H9 (cell line): ENCODE data around the gene PARD3. TPM values are rescaled to one million over a fixed set of nuclear protein-coding genes. Genes with fewer than 3 reads are reported as not detected.

Experiments
- DNase-seq: peaks from one replicate; pipeline ENCODE4 v3.0.0-alpha.2; 2017
- H2AFZ ChIP-seq: one replicate; pipeline ENCODE4 v1.6.1; 2013; ENCODE audit warnings: mild to moderate bottlenecking, low read length, control low read depth, moderate library complexity
- H2AK5ac ChIP-seq: 2 replicates; pipeline ENCODE4 v1.6.1; 2013; ENCODE audit warnings: low read length, control low read depth, mixed read lengths; ENCODE audit not compliant: insufficient read length
- H2BK120ac ChIP-seq: one replicate; pipeline ENCODE4 v1.6.1; 2013; ENCODE audit warnings: low read depth, mild to moderate bottlenecking, low read length, control low read depth, inconsistent platforms; ENCODE audit not compliant: poor library complexity, severe bottlenecking
- H2BK12ac ChIP-seq: 2 replicates; pipeline ENCODE4 v1.6.1; 2013; ENCODE audit warnings: low read length, control low read depth, mixed read lengths, low read depth; ENCODE audit not compliant: insufficient read length
- H2BK15ac ChIP-seq: 2 replicates; pipeline ENCODE4 v1.6.1; 2013; ENCODE audit warnings: low read depth, low read length, control low read depth
- H2BK20ac ChIP-seq: one replicate; pipeline ENCODE4 v1.6.1; 2013; ENCODE audit warnings: low read depth, mild to moderate bottlenecking, low read length, control low read depth, inconsistent platforms; ENCODE audit not compliant: poor library complexity, severe bottlenecking
- H2BK5ac ChIP-seq: 2 replicates; pipeline ENCODE4 v1.6.1; 2013; ENCODE audit warnings: low read length, control low read depth, mixed read lengths; ENCODE audit not compliant: insufficient read length
- H3K14ac ChIP-seq: 2 replicates; pipeline ENCODE4 v1.6.1; 2013; ENCODE audit warnings: low read length, control low read depth; ENCODE audit not compliant: insufficient read depth
- H3K18ac ChIP-seq: 2 replicates; pipeline ENCODE4 v1.6.1; 2013; ENCODE audit warnings: low read depth, mild to moderate bottlenecking, mixed read lengths, low read length, control low read depth; ENCODE audit not compliant: insufficient read length
- H3K23ac ChIP-seq: 2 replicates; pipeline ENCODE4 v1.6.1; 2013; ENCODE audit warnings: low read length, control low read depth, mixed read lengths, low read depth; ENCODE audit not compliant: insufficient read length
- H3K23me2 ChIP-seq: 2 replicates; pipeline ENCODE4 v1.6.1; 2013; ENCODE audit warnings: low read depth, mild to moderate bottlenecking, mixed read lengths, low read length, control low read depth; ENCODE audit not compliant: insufficient read length, poor library complexity, severe bottlenecking
- H3K27ac ChIP-seq: 2 replicates; pipeline ENCODE4 v1.5.1; 2013; ENCODE audit warnings: low read length, control low read depth, mixed read lengths, low read depth; ENCODE audit not compliant: insufficient read length
- H3K27me3 ChIP-seq: 2 replicates; pipeline ENCODE4 v1.6.1; 2013; ENCODE audit warnings: low read length, control low read depth, inconsistent platforms; ENCODE audit not compliant: insufficient read depth
- H3K4ac ChIP-seq: 2 replicates; pipeline ENCODE4 v1.6.1; 2013; ENCODE audit warnings: low read depth, mild to moderate bottlenecking, control low read depth, inconsistent platforms, low read length, moderate library complexity
- H3K4me1 ChIP-seq: 2 replicates; pipeline ENCODE4 v1.6.1; 2013; ENCODE audit warnings: low read length, control low read depth, inconsistent platforms; ENCODE audit not compliant: insufficient read depth
- H3K4me2 ChIP-seq: 2 replicates; pipeline ENCODE4 v1.6.1; 2013; ENCODE audit warnings: low read length, control low read depth, mixed read lengths; ENCODE audit not compliant: insufficient read length, insufficient read depth
- H3K56ac ChIP-seq: 2 replicates; pipeline ENCODE4 v1.6.1; 2013; ENCODE audit warnings: low read depth, mild to moderate bottlenecking, mixed read lengths, low read length, control low read depth; ENCODE audit not compliant: insufficient read length
- H3K79me1 ChIP-seq: 2 replicates; pipeline ENCODE4 v1.6.1; 2013; ENCODE audit warnings: low read depth, mild to moderate bottlenecking, moderate library complexity, low read length, control low read depth, inconsistent platforms; ENCODE audit not compliant: insufficient read depth, poor library complexity, severe bottlenecking
- H3K79me2 ChIP-seq: 2 replicates; pipeline ENCODE4 v1.6.1; 2013; ENCODE audit warnings: low read length, control low read depth, inconsistent platforms; ENCODE audit not compliant: insufficient read depth
- H3K9ac ChIP-seq: 2 replicates; pipeline ENCODE4 v1.6.1; 2013; ENCODE audit warnings: low read length, control low read depth, mixed read lengths; ENCODE audit not compliant: insufficient read length; ENCODE audit errors: extremely low read depth
- H3K9me3 ChIP-seq: one replicate; pipeline ENCODE4 v1.6.1; 2013; ENCODE audit warnings: low read depth, low read length, inconsistent platforms; ENCODE audit not compliant: control insufficient read depth
- H3T11ph ChIP-seq: one replicate; pipeline ENCODE4 v1.6.1; 2013; ENCODE audit warnings: mild to moderate bottlenecking, low read length, control low read depth, inconsistent platforms
- H4K20me1 ChIP-seq: one replicate; pipeline ENCODE4 v1.6.1; 2013; ENCODE audit not compliant: control insufficient read depth, insufficient read length, insufficient read depth
- H4K5ac ChIP-seq: 2 replicates; pipeline ENCODE4 v1.6.1; 2013; ENCODE audit warnings: low read depth, mild to moderate bottlenecking, mixed read lengths, low read length, control low read depth; ENCODE audit not compliant: insufficient read length
- H4K8ac ChIP-seq: replicated peaks from 2 replicates; pipeline ENCODE4 v1.6.1; 2013; ENCODE audit warnings: low read length, control low read depth, mixed read lengths, low read depth; ENCODE audit not compliant: insufficient read length
- H4K91ac ChIP-seq: 2 replicates; pipeline ENCODE4 v1.6.1; 2013; ENCODE audit warnings: low read depth, mild to moderate bottlenecking, moderate library complexity, mixed read lengths, low read length, control low read depth; ENCODE audit not compliant: insufficient read length
- H3K27ac Mint-ChIP-seq, 3 experiments: 2 replicates in 2 of 3; 3 replicates in 1 of 3; pipeline ENCODE4 v1.8.0; 2020 to 2021; ENCODE audit warnings: mixed read lengths in 3 of 3, mild to moderate bottlenecking in 1 of 3, moderate library complexity in 1 of 3
- H3K27me3 Mint-ChIP-seq: 2 replicates; pipeline ENCODE4 v1.8.0; 2021; ENCODE audit warnings: low read depth, mild to moderate bottlenecking, moderate library complexity, mixed read lengths
- H3K36me3 Mint-ChIP-seq, 3 experiments: 2 replicates in 2 of 3; 3 replicates in 1 of 3; pipeline ENCODE4 v1.8.0; 2020 to 2021; ENCODE audit warnings: low read depth in 3 of 3, mixed read lengths in 3 of 3; ENCODE audit not compliant: insufficient read depth in 1 of 3
- H3K4me1 Mint-ChIP-seq, 2 experiments: 2 replicates each; pipeline ENCODE4 v1.8.0; 2020; ENCODE audit warnings: mixed read lengths in 2 of 2
- H3K4me3 Mint-ChIP-seq, 2 experiments: 2 replicates in 1 of 2; 3 replicates in 1 of 2; pipeline ENCODE4 v1.8.0; 2020 to 2021; ENCODE audit warnings: mild to moderate bottlenecking in 2 of 2, mixed read lengths in 2 of 2, moderate library complexity in 1 of 2
- H3K9me3 Mint-ChIP-seq, 2 experiments: 2 replicates in 1 of 2; 3 replicates in 1 of 2; pipeline ENCODE4 v1.8.0; 2020; ENCODE audit warnings: mild to moderate bottlenecking in 2 of 2, mixed read lengths in 2 of 2, moderate library complexity in 1 of 2
- CTCF ChIP-seq: fragments of 200-600 bp; sonication (generic); conservative IDR thresholded peaks from 3 replicates; pipeline ENCODE4 v1.8.0; 2021; ENCODE audit warnings: antibody characterized with exemption, mild to moderate bottlenecking
- WGBS: extraction: QIAGEN DNeasy Blood & Tissue Kit; methylation state at CpG from one replicate; pipeline ENCODE4 v1.1.7; 2013; ENCODE audit warnings: missing lambda C conversion rate, low lambda C conversion rate, mixed read lengths; ENCODE audit not compliant: insufficient read length; ENCODE audit errors: extremely low coverage; 5-methylcytosine and 5-hydroxymethylcytosine counted together
- total RNA-seq: library from RNA; stranded (reverse); gene quantifications from 2 replicates; pipeline ENCODE4 v1.2.1, GENCODE V29; 2021

PARD3 gene
- total RNA-seq, 1 experiment from 2014 or later, result 44.7 TPM

GRCh38 chr10:34494012-34494411, 321.1 kb downstream of the PARD3 start:
- H3K14ac ChIP-seq, result no peak overlapping the region
- H3K4ac ChIP-seq, result no peak overlapping the region
- H3K79me2 ChIP-seq, result no peaks in the 10 kb centered on the region
- H3K4me3 Mint-ChIP-seq, result no peak overlapping the region
- H3K4me1 ChIP-seq, result peaks cover 3% of the 10 kb centered on the region; the same call in 1 of the 2 replicates
- H3K79me1 ChIP-seq, result no peaks in the 10 kb centered on the region
- no peak overlapping the region for H3K56ac ChIP-seq
- no peak for DNase-seq
- H4K5ac ChIP-seq, result no peak overlapping the region
- H2BK5ac ChIP-seq, result no peak overlapping the region
- H4K20me1 ChIP-seq, result no peaks in the 10 kb centered on the region
- peak overlapping the region in 1 of 3 experiments; percentile 15; a peak in 1 of 7 replicates for H3K27ac Mint-ChIP-seq
- no peaks in the 10 kb centered on the region for H3K9me3 Mint-ChIP-seq
- no peaks in the 10 kb centered on the region for H3K27me3 Mint-ChIP-seq
- H4K91ac ChIP-seq, result no peak overlapping the region
- H2BK15ac ChIP-seq, result no peak overlapping the region
- no peaks in the 10 kb centered on the region for H3K36me3 Mint-ChIP-seq
- H3K23ac ChIP-seq, result no peak overlapping the region
- H2BK20ac ChIP-seq, result no peak overlapping the region
- H2AFZ ChIP-seq, result no peak overlapping the region
- no CpG with 5 or more reads among the region's 5 CpGs for WGBS
- H4K8ac ChIP-seq, result no peak overlapping the region
- TF ChIP-seq CTCF, result no peak
- H3K9ac ChIP-seq, result no peak overlapping the region
- H3K27me3 ChIP-seq, result no peaks in the 10 kb centered on the region
- no peaks in the 10 kb centered on the region for H3K23me2 ChIP-seq
- no peak overlapping the region for H3T11ph ChIP-seq
- H2BK12ac ChIP-seq, result no peak overlapping the region
- H3K18ac ChIP-seq, result no peak overlapping the region
- H2BK120ac ChIP-seq, result no peak overlapping the region
- H3K9me3 ChIP-seq, result no peaks in the 10 kb centered on the region
- H3K4me2 ChIP-seq, result no peak overlapping the region
- no peak overlapping the region for H3K27ac ChIP-seq
- peaks cover 9 to 10% of the 10 kb centered on the region in 2 experiments for H3K4me1 Mint-ChIP-seq
- H2AK5ac ChIP-seq, result no peak overlapping the region
